ENCODE results near the gene KRT75. TPM values are rescaled to one million over a fixed set of nuclear protein-coding genes. Genes with fewer than 3 reads are reported as not detected.

KRT75 gene
- total RNA-seq, 4 donors from 2014 or later, result 0.44 TPM; not detected in 3

DNA sequence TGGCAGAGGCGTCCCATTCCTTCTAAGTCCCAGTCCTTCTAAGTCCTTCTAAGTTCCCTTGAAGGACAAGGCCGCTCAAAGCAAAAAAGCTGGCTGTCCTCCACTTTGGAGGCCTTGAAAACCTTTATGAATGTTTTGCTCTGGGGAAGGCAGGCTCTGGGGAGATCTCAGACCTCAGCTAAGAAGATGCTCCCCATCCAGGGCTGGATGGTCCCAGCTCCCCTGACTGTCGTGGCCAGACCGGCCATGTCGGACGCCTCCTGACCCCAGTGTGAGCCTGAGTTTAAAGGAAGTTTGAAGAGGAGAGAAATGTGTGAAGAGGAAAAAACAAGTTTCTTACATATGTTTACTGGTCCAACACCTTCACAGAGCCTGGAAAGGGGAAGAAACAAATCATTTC, 54.6 kb downstream of the KRT75 start:
- no peaks in the 10 kb centered on the region for H3K36me3 ChIP-seq
- no peak overlapping the region for H3K27ac ChIP-seq
- 76 to 100% methylated on average over 3 of the region's 6 CpGs for WGBS, 2 donors
- H3K27me3 ChIP-seq, result peaks cover 0 to 12% (median 0%) of the 10 kb centered on the region in 4 donors
- TF ChIP-seq, protein P1, sequence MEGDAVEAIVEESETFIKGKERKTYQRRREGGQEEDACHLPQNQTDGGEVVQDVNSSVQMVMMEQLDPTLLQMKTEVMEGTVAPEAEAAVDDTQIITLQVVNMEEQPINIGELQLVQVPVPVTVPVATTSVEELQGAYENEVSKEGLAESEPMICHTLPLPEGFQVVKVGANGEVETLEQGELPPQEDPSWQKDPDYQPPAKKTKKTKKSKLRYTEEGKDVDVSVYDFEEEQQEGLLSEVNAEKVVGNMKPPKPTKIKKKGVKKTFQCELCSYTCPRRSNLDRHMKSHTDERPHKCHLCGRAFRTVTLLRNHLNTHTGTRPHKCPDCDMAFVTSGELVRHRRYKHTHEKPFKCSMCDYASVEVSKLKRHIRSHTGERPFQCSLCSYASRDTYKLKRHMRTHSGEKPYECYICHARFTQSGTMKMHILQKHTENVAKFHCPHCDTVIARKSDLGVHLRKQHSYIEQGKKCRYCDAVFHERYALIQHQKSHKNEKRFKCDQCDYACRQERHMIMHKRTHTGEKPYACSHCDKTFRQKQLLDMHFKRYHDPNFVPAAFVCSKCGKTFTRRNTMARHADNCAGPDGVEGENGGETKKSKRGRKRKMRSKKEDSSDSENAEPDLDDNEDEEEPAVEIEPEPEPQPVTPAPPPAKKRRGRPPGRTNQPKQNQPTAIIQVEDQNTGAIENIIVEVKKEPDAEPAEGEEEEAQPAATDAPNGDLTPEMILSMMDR (IDR thresholded peaks at IDR 0.05), result no peak
- H3K4me1 ChIP-seq, result no peaks in the 10 kb centered on the region
- intact Hi-C loops (cut with DNase I), result loop anchor here (10.0 kb wide), 1 partner anchor 135 kb away; no protein-coding TSS in a partner anchor
- no peaks in the 10 kb centered on the region for H3K9me3 ChIP-seq
- no peak overlapping the region for H3K4me3 ChIP-seq
- DNase-seq, result no peak

DNA sequence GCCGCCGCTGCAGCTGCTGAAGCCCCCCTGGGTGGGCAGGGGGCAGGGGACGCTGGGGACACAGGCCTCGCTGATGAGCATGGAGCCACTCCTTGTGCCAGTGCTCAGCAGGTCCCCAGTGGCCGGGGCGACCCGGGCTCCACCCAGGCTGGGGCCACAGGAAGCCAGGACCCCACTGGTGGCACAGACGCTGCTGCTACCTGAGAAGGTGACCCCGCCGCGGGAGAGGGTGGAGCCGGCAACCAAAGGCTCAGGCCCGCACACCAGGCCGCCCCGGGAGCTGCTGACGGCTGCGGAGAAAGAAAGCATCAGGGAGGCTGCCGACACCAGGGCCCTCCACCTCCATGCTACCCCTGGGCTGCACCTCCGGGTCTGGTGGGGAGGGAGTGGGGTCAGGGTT, 56.1 kb downstream of the KRT75 start:
- H3K27ac ChIP-seq, result no peak overlapping the region
- no peak overlapping the region for H3K4me3 ChIP-seq
- 73 to 82% methylated on average over 2 to 9 of the region's 19 CpGs for WGBS, 2 donors
- no peaks in the 10 kb centered on the region for H3K4me1 ChIP-seq
- no peak for DNase-seq
- intact Hi-C loops (cut with DNase I), result loop anchor here (10.0 kb wide), 1 partner anchor 137 kb away; no protein-coding TSS in a partner anchor
- TF ChIP-seq, protein P1 (IDR thresholded peaks at IDR 0.05), result no peak
- TF ChIP-seq POLR2A (IDR thresholded peaks at IDR 0.05), result no peak
- H3K9me3 ChIP-seq, result no peaks in the 10 kb centered on the region
- no peaks in the 10 kb centered on the region for H3K36me3 ChIP-seq
- H3K27me3 ChIP-seq, result peaks cover 0 to 12% (median 0%) of the 10 kb centered on the region in 4 donors

DNA sequence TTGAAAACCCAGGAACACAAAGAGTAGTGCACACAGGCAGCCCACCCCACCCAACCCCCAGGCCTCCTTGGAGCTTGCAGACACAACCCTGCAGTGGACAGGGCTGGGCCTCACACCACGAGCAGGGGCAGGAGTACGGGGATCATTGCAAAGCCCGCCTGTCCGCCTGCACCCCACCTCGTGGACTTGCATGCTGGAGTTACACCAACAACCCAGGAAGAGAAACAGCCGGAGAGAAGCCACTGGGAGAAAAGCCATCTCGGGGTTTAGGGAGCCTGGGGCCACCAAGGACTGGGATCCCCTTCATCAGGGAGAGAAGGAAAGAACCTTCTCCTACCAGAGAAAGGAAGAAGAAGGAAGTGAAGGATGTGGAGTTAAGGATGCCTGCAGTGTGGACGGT, 56.9 kb downstream of the KRT75 start:
- H3K4me1 ChIP-seq, result peaks cover 0 to 7% (median under 1%) of the 10 kb centered on the region in 3 donors
- H3K4me3 ChIP-seq, result no peak overlapping the region
- H3K27me3 ChIP-seq, result peaks cover 0 to 12% (median 0%) of the 10 kb centered on the region in 4 donors
- WGBS, 2 donors, result 73 to 97% methylated on average over 2 to 3 of the region's 8 CpGs
- no peak overlapping the region for H3K27ac ChIP-seq
- no peak for DNase-seq
- intact Hi-C loops (cut with DNase I), result loop anchor here (10.0 kb wide), 1 partner anchor 138 kb away; no protein-coding TSS in a partner anchor
- no peak for TF ChIP-seq POLR2A (IDR thresholded peaks at IDR 0.05)
- no peaks in the 10 kb centered on the region for H3K36me3 ChIP-seq
- H3K9me3 ChIP-seq, result no peaks in the 10 kb centered on the region

Other genes starting within 250 kb of the KRT75 start
- gene KRT80, start 242.4 kb downstream of the KRT75 start, total RNA-seq, result 10 to 100 TPM; 11.4 to 39.6 (median 16.5) TPM
- 100 to 1,000 TPM in 1 of 4 donors, 10 to 100 TPM in 3; 18.7 to 118 (median 64.4) TPM for gene KRT7, start 201.1 kb downstream of the KRT75 start, total RNA-seq
- not detected for gene KRT86, start 159.7 kb downstream of the KRT75 start, total RNA-seq
- not detected for gene KRT81, start 142.8 kb downstream of the KRT75 start, total RNA-seq
- not detected for gene KRT83, start 113.0 kb downstream of the KRT75 start, total RNA-seq
- not detected for gene KRT85, start 66.9 kb downstream of the KRT75 start, total RNA-seq
- gene KRT84, start 48.7 kb downstream of the KRT75 start, total RNA-seq, result under 1 TPM in 1 of 4 donors, not detected in 3; 0.30 TPM
- not detected for gene KRT82, start 28.0 kb downstream of the KRT75 start, total RNA-seq
- gene KRT6B, start 17.8 kb upstream of the KRT75 start, total RNA-seq, result 1,000 to 10,000 TPM in 3 of 4 donors, 100 to 1,000 TPM in 1; 308 to 3,585 (median 1,609) TPM
- 1,000 to 10,000 TPM in 3 of 4 donors, 10 to 100 TPM in 1; 99.0 to 3,532 (median 1,742) TPM for gene KRT6C, start 39.4 kb upstream of the KRT75 start, total RNA-seq
- over 10,000 TPM in 3 of 4 donors, 1,000 to 10,000 TPM in 1; 1,263 to 22,053 (median 17,717) TPM for gene KRT6A, start 58.9 kb upstream of the KRT75 start, total RNA-seq
- over 10,000 TPM in 1 of 4 donors, 1,000 to 10,000 TPM in 3; 7,921 to 12,107 (median 9,375) TPM for gene KRT5, start 86.0 kb upstream of the KRT75 start, total RNA-seq
- gene KRT71, start 118.8 kb upstream of the KRT75 start, total RNA-seq, result not detected
- gene KRT74, start 139.5 kb upstream of the KRT75 start, total RNA-seq, result 1 to 10 TPM in 1 of 4 donors, under 1 TPM in 1, not detected in 2; 0.19 to 6.7 TPM
- gene KRT72, start 167.1 kb upstream of the KRT75 start, total RNA-seq, result not detected
- gene KRT73, start 184.2 kb upstream of the KRT75 start, total RNA-seq, result under 1 TPM in 1 of 4 donors, not detected in 3; 0.15 TPM
- gene KRT2, start 217.8 kb upstream of the KRT75 start, total RNA-seq, result under 1 TPM in 2 of 4 donors, not detected in 2; 0.95 to 0.99 TPM
- 10 to 100 TPM in 1 of 4 donors, 1 to 10 TPM in 2, under 1 TPM in 1; 0.19 to 43.7 (median 2.4) TPM for gene KRT1, start 246.0 kb upstream of the KRT75 start, total RNA-seq